Measurements from ENCODE around the gene CHKA. TPM values are rescaled to one million over a fixed set of nuclear protein-coding genes. Genes with fewer than 3 reads are reported as not detected.
A peak's percentile ranks its signal among the peaks of the same experiment; 100 is the strongest.

Gene CHKA
- total and polyA plus RNA-seq, 2 of the 4 experiments (the other 2 are of a cell fraction): 4.5 to 8.4 TPM

GRCh38 chr11:68128682-68129327, 7.6 kb upstream of the CHKA start:
- ChIA-PET POLR2A (ENCODE audit: unreplicated experiment) (no interaction called here), CTCF (no interaction called here)
- peak overlapping the region; percentile 49; the same call in 1 of the 2 replicates for H2BK120ac ChIP-seq (ENCODE audit: low read depth, low read length)
- peak overlapping the region; percentile 89 for H2AFZ ChIP-seq (replicated peaks; ENCODE audit: low read length, poor library complexity)
- ATAC-seq (ENCODE audit: low read depth) (peak; percentile 75), DNase-seq (peak; percentile 70)
- H2BK5ac ChIP-seq (ENCODE audit: low read depth, low read length, poor library complexity, severe bottlenecking): no peak overlapping the region
- peak overlapping the region; percentile 6 for H3K4ac ChIP-seq (ENCODE audit: low read depth, low read length)
- no TSS peak for BruUV-seq (replicated peaks)
- WGBS, 2 experiments (ENCODE audit: extremely low coverage in 2 of 2, insufficient read length in 1 of 2): no CpG with 5 or more reads among the region's 15 CpGs
- no peak overlapping the region for H3K56ac ChIP-seq (ENCODE audit: extremely low read depth, insufficient read depth, low read length)
- no peaks in the 10 kb centered on the region for H3K9me1 ChIP-seq (ENCODE audit: insufficient read depth, low read length)
- peak overlapping the region; percentile 85 for H2AK9ac ChIP-seq (replicated peaks; ENCODE audit: low read depth, low read length, poor library complexity)
- no peaks in the 10 kb centered on the region; the same call in 1 of the 2 replicates for H4K20me1 ChIP-seq (ENCODE audit: insufficient read depth, low read length)
- dilution Hi-C loops (cut with HindIII; ENCODE audit: low sequenced_read_pairs, unreplicated experiment) (no loop called here), in situ Hi-C loops (cut with MboI; ENCODE audit: low sequenced_read_pairs) (no loop called here), intact Hi-C loops (cut with micrococcal nuclease) (no loop called here)
- no peak overlapping the region for H2AK5ac ChIP-seq (ENCODE audit: low read depth, low read length)
- TF ChIP-seq RFX5 (IDR thresholded peaks at IDR 0.05; ENCODE audit: low read depth, low read length) (no peak), RAD21 (IDR thresholded peaks at IDR 0.05; ENCODE audit: low read length) (no peak), MAZ (IDR thresholded peaks at IDR 0.05; ENCODE audit: borderline replicate concordance, low read depth, low read length) (no peak), MXI1 (IDR thresholded peaks at IDR 0.05; ENCODE audit: borderline replicate concordance, low read depth, low read length) (0 out of 2 replicates have a peak, but pooled peaks have one; percentile 54), POLR2A (IDR thresholded peaks at IDR 0.05; ENCODE audit: low read depth, low read length) (no peak), CTCF (conservative IDR thresholded peaks at IDR 0.05; ENCODE audit: low read depth, low read length) (no peak), FOS (IDR thresholded peaks at IDR 0.05; ENCODE audit: low read depth, low read length) (no peak), CEBPB (IDR thresholded peaks at IDR 0.05; ENCODE audit: low read depth, low read length) (peak; percentile 41; the same call in 1 of the 2 replicates), SMC3 (IDR thresholded peaks at IDR 0.05; ENCODE audit: low read depth, low read length) (no peak), MAFK (IDR thresholded peaks at IDR 0.05; ENCODE audit: low read depth, low read length) (no peak), USF2 (IDR thresholded peaks at IDR 0.05; ENCODE audit: low read depth, low read length) (peak; percentile 38; the same call in 1 of the 2 replicates), ELK1 (IDR thresholded peaks at IDR 0.05; ENCODE audit: borderline replicate concordance, low read depth, low read length) (no peak)
- H2BK15ac ChIP-seq (ENCODE audit: low read depth, low read length): no peak overlapping the region; the same call in 2 of the 3 replicates
- H3K27ac ChIP-seq (ENCODE audit: insufficient read depth, low read length): peak overlapping the region; percentile 37; the same call in 1 of the 2 replicates
- no peaks in the 10 kb centered on the region for H3K27me3 ChIP-seq (ENCODE audit: control insufficient read depth, insufficient read depth, low read length)
- peaks cover 8% of the 10 kb centered on the region for H3K9me3 ChIP-seq (ENCODE audit: control insufficient read depth, insufficient read depth, low read length)
- H3K14ac ChIP-seq (replicated peaks; ENCODE audit: low read depth, low read length): peak overlapping the region; percentile 58; the same call in 1 of the 2 replicates
- no peak overlapping the region for H3K18ac ChIP-seq (ENCODE audit: low read depth, low read length)
- H2BK20ac ChIP-seq (ENCODE audit: low read depth, low read length): peak overlapping the region; percentile 4; the same call in 1 of the 2 replicates
- peaks cover 4% of the 10 kb centered on the region for H3K4me1 ChIP-seq (ENCODE audit: control insufficient read depth, insufficient read depth, low read length)
- H3K4me2 ChIP-seq (ENCODE audit: low read depth, low read length): peak overlapping the region; percentile 76
- peak overlapping the region; percentile 32 for H3K4me3 ChIP-seq (ENCODE audit: insufficient read depth, low read depth, low read length)
- peak overlapping the region; percentile 59 to 78; a peak in 2 of 4 replicates for H4K8ac ChIP-seq (ENCODE audit: low read depth in 2 of 2, low read length in 2 of 2)
- no peak overlapping the region for H4K91ac ChIP-seq (ENCODE audit: insufficient read depth, low read depth, low read length)
- peak overlapping the region; percentile 37; the same call in 1 of the 2 replicates for H4K5ac ChIP-seq (ENCODE audit: low read depth, low read length)
- H3K23ac ChIP-seq (ENCODE audit: low read depth, low read length): peak overlapping the region; percentile 23
- peak overlapping the region; percentile 39; the same call in 1 of the 2 replicates for H3K9ac ChIP-seq (ENCODE audit: low read depth, low read length)
- no peaks in the 10 kb centered on the region for H3K36me3 ChIP-seq (ENCODE audit: control insufficient read depth, insufficient read depth, low read length)
- no peaks in the 10 kb centered on the region for H3K79me1 ChIP-seq (ENCODE audit: low read depth in 1 of 2, low read length in 2 of 2)

Measured in IMR-90 (cell line).